ENCODE results near the gene MIGA2.
"Not testable (repeated sequence)": the region's sequence is repeated elsewhere in the genome, so short reads cannot be mapped to it uniquely, and the experiment has no call there.

MIGA2 gene, protein sequence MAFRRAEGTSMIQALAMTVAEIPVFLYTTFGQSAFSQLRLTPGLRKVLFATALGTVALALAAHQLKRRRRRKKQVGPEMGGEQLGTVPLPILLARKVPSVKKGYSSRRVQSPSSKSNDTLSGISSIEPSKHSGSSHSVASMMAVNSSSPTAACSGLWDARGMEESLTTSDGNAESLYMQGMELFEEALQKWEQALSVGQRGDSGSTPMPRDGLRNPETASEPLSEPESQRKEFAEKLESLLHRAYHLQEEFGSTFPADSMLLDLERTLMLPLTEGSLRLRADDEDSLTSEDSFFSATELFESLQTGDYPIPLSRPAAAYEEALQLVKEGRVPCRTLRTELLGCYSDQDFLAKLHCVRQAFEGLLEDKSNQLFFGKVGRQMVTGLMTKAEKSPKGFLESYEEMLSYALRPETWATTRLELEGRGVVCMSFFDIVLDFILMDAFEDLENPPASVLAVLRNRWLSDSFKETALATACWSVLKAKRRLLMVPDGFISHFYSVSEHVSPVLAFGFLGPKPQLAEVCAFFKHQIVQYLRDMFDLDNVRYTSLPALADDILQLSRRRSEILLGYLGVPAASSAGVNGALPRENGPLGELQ

DNA sequence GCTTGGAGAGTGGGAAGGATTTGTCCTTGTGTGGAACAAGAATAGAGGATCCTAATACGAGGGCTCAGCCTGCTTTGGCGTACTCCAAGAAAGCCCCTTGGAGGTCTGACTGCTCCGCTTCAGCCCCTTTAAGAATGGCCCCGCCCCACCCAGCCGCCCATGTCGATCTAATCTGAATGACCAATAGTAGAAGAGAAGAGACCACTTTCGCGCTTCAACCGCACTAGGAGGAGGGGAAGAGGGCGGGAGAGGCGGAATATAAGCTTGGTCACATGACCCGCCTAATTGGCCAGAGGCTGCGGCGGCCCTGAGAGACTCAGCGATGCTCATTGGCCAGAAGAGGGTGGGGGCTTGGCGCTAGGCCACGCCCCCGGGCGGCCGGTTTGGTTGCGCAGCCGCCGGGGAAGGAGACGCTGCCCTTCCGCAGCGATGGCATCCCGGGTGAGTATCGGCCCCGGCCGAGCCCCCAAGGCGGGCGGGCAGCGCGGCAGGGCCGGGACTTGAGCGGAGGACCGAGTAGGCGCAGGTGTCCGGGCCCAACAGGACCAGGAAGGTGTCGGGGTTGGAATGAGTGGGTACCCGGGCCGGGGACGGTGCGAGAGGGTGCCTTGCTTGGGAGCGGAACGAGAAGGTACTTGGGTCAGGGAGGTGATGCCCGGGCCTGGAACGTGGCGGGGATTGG, at the start of gene MIGA2:
Gene MIGA2, plus strand, starts transcription at position 386 of the 682 bp plus-strand sequence. CDS start 3,969 bp downstream, outside the sequence.
- DNase-seq, result peak; percentile 93

- no peak for DNase-seq
Measured at GRCh38 chr9:128986671-128987070, 49.8 kb upstream of the MIGA2 start.

GRCh38 chr9:128987805-128988204, 48.6 kb upstream of the MIGA2 start:
- DNase-seq, result no peak

DNA sequence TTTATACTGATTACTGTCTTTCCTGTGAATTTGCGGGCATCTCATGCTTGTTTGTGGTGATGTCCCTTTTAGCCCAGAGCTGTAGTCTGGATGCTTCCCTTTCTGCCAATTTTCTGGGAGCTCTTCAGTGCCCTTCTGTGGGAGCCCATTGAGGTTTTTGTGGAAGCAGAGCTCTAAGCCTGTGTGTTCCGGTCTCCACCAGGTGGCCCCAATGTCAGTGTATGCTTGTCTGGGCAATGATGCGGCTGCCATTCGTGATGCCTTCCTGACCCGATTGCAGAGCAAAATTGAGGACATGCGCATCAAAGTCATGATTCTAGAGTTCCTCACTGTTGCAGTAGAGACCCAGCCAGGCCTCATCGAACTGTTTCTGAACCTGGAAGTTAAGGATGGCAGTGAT, 43.4 kb upstream of the MIGA2 start:
- DNase-seq, result no peak

DNA sequence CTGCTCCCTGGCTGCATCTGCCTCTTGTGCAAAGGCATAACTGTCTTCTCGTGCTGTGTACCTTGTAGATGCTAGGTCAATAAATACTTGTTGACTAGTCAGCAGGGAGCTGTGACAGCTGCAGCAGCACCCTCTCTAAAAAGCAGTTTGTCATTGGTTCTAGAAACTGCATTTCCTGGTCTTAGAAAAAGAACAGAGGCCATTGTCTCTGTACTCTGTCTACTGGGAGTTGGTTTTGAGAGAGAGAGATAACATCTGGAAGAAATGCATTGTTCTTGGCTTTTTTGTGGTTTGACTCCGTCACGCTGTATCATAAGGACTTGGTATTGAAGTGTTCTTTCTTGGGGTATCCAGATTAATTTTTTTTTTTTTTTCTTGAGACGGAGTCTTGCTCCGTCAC, 40.6 kb upstream of the MIGA2 start:
- no peak for DNase-seq

GRCh38 chr9:128998462-128998861, 38.0 kb upstream of the MIGA2 start:
- DNase-seq, result no peak

GRCh38 chr9:128999581-129000206, 36.7 kb upstream of the MIGA2 start:
- no peak for DNase-seq

GRCh38 chr9:129001504-129002325, 34.7 kb upstream of the MIGA2 start:
- DNase-seq, result no peak

DNA sequence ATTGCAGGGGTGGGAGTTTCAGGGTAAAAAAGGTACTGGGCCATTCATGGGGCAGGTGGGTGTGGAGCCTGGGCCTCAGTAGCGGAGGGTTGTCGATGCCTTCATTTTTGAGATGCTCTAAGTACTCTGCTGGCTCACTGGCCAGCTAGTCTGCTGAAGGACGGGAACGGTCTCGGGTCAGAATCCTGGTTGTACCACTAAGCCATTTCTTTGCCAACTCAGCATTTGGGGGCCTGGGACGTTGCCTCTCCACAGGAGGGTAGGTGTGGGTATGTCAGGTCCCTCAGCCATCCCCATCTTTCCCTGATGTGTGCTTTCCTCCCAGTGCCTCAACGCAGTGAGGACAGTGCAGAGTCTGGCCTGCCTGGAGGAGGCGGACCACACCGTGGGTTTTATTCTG, 33.4 kb upstream of the MIGA2 start:
- no peak for DNase-seq

GRCh38 chr9:129004173-129004572, 32.3 kb upstream of the MIGA2 start:
- DNase-seq, result not testable (repeated sequence)

- no peak for DNase-seq
Measured at GRCh38 chr9:129005336-129005997, 31.0 kb upstream of the MIGA2 start.

GRCh38 chr9:129006328-129007034, 29.9 kb upstream of the MIGA2 start:
- no peak for DNase-seq

DNA sequence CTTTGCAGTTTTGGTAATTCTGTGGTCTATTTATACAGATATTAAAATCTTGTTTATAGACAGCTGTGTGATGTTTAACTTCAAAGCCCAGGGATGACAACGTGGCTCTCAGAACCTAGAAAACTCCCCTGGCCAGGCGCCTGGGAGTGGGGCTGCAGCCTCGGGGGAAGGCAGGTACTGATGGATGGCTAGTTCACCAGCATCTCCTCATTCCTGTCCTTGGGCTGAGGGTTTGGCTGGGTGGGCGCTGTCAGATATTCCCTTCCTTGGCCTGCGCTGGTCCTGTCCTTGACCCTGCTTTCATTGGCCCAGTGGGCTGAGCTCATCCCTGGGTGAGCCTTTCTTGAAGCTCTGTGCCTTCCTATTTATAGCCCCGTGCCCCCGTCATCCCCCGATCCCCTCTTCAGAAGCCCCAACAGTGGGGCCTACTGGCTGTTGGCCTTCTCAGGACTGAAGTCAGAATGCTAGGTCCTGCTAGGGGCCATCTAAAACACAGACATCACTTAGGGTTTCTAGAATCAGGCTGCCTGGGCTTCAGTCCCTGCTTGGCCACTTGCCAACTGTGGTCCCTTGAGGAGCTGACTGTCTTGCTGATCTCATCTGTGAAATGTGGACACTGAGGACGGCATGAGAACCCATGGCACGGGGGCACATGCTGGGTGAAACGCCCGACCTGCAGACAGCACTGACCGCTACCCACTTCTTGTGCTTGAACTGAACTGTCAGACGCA, 29.2 kb upstream of the MIGA2 start:
- no peak for DNase-seq

GRCh38 chr9:129007766-129008468, 28.5 kb upstream of the MIGA2 start:
- no peak for DNase-seq

GRCh38 chr9:129008469-129008965, 27.9 kb upstream of the MIGA2 start:
- DNase-seq, result no peak

DNA sequence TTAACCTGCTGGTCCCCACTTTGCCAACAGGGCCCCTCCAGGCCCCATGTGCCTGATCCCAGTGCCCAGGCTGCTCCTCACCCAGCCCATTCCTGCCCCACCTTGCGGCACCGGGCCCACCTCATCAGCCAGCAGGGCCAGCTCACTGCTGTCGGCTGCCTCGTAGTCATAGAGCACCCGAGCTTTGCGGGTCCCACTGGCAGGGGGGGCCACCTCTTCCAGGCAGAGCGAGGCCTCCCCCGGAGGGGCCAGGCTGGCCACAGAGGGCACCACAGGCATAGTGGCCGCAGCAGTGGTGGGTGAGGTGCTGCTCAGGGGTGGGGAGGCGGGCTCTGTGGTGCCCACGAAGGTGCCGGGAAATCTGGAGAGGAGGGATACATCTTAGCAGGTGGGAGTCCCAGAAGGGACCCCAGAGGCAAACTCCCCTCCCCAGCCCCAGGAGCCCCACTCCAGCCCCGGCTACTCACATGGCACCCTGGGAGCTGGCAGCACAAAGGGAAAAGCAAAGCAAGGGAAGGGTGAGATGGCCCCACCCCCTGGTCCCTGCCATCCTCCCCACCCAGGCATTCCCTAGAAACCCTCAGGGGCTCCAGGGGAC, 27.3 kb upstream of the MIGA2 start:
- no peak for DNase-seq

- DNase-seq, result no peak
Measured at GRCh38 chr9:129009584-129010141, 26.8 kb upstream of the MIGA2 start.

DNA sequence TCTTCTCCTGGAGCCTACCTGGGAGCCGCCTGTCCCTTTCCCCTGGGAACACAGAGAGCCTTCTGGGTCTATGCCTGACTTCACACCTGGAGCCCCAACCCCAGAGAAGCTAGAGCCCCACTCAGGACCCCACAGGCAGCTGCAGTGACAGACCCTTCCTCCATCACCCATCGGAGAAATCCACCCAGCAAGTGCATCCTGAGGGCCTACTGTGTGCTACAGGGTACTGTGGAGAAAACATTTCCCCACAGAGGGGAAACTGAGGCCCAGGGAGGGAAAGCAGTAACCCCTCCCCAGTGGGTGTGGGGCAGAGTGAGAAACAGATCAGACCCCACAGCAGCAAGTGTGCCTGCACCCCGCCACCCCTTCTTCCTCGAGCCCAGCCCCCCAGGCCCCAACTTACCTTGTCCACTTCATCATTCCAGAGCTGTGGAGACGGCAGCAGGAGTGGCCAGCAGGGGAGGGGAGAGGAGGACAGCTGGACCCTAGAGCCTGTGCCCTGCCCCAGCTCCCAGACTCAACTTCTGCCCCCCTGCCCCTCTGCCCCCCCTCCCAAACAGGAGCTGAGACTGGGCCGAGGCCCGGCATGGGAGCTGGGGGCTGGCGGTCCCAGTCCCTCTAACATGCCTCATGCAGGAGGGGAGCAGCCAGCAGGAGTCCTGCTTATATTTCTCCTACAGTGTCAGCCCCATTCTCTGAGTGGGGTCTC, 26.0 kb upstream of the MIGA2 start:
- DNase-seq, result no peak

Measured in NK-92 treated with Interleukin-12 subunit alpha and Interleukin-12 subunit beta, amount 100 ng/mL, for 24 hours (cell line).